GM18951 (cell line): Measurements from ENCODE around the gene IFI16.
"Not testable (repeated sequence)": the region's sequence is repeated elsewhere in the genome, so short reads cannot be mapped to it uniquely, and the experiment has no call there.

Source experiments
- POLR2A ChIP-seq: IDR thresholded peaks from 4 replicates; pipeline ENCODE4 v1.6.1; 2011; ENCODE audit warnings: mild to moderate bottlenecking; ENCODE audit not compliant: insufficient read length, insufficient read depth; ENCODE audit errors: extremely low read depth
- in situ Hi-C: fragments of 300-500 bp; cut with MboI; formaldehyde crosslinking; loops from one replicate; pipeline ENCODE4 v1.12.0; 2022; ENCODE audit warnings: low sequenced_read_pairs, mixed read lengths, inconsistent platforms; ENCODE audit not compliant: unreplicated experiment

IFI16 gene

GRCh38 chr1:158998037-158998780 is 11.5 kb upstream of the IFI16 start:
- in situ Hi-C loops: loop anchor here (25.0 kb wide), 1 partner anchor 486 kb away; no protein-coding TSS in a partner anchor
- no peak for TF ChIP-seq POLR2A

GRCh38 chr1:158998781-158999161 is 10.9 kb upstream of the IFI16 start:
- in situ Hi-C loops: loop anchor here (25.0 kb wide), 1 partner anchor 486 kb away; no protein-coding TSS in a partner anchor
- no peak for TF ChIP-seq POLR2A

GRCh38 chr1:158999316-159000069 is 10.2 kb upstream of the IFI16 start:
- in situ Hi-C loops: loop anchor here (25.0 kb wide), 1 partner anchor 487 kb away; no protein-coding TSS in a partner anchor
- no peak for TF ChIP-seq POLR2A

- in situ Hi-C loops: no loop called here
- TF ChIP-seq POLR2A: no peak
Measured at GRCh38 chr1:159000070-159000409, 9.7 kb upstream of the IFI16 start.

- in situ Hi-C loops: no loop called here
- no peak for TF ChIP-seq POLR2A
Measured at GRCh38 chr1:159000625-159001024, 9.1 kb upstream of the IFI16 start.

- in situ Hi-C loops: no loop called here
- TF ChIP-seq POLR2A: no peak
Measured at GRCh38 chr1:159005161-159005560, 4.5 kb upstream of the IFI16 start.

GRCh38 chr1:159005676-159006075 is 4.0 kb upstream of the IFI16 start:
- no peak for TF ChIP-seq POLR2A
- in situ Hi-C loops: no loop called here

- in situ Hi-C loops: not testable (repeated sequence)
Measured at GRCh38 chr1:159006210-159006807, 3.4 kb upstream of the IFI16 start.

GRCh38 chr1:159007726-159008125 is 2.0 kb upstream of the IFI16 start:
- no peak for TF ChIP-seq POLR2A
- in situ Hi-C loops: no loop called here

- in situ Hi-C loops: no loop called here
- peak; percentile 57 for TF ChIP-seq POLR2A
Measured at GRCh38 chr1:159008744-159009188, 941 bp upstream of the IFI16 start.

- in situ Hi-C loops: no loop called here
- no peak for TF ChIP-seq POLR2A
Measured at GRCh38 chr1:159009287-159009686, 420 bp upstream of the IFI16 start.

- no peak for TF ChIP-seq POLR2A
- in situ Hi-C loops: no loop called here
Measured at GRCh38 chr1:159010391-159010790, 684 bp downstream of the IFI16 start.

- in situ Hi-C loops: not testable (repeated sequence)
Measured at GRCh38 chr1:159011001-159011400, 1.3 kb downstream of the IFI16 start.

GRCh38 chr1:159011751-159012150 is 2.0 kb downstream of the IFI16 start:
- no peak for TF ChIP-seq POLR2A
- in situ Hi-C loops: no loop called here

- peak; percentile 40 for TF ChIP-seq POLR2A
- in situ Hi-C loops: no loop called here
Measured at GRCh38 chr1:159012495-159012894, 2.8 kb downstream of the IFI16 start.
